RWPE1 (cell line): Measurements from ENCODE around the gene GRID2.

Source experiments
- CTCF ChIA-PET: fragments of 350-600 bp; sonication (Branson Sonifier 250); formaldehyde crosslinking; extraction: SDS; loops from one replicate; lab custom pipeline; 2021; lab: Yijun Ruan, JAX
- POLR2A ChIA-PET: fragments of 400-600 bp; formaldehyde crosslinking; extraction: SDS; loops from one replicate; lab custom pipeline; 2020; ENCODE audit warnings: antibody characterized with exemption; ENCODE audit not compliant: low non-redundant PET; lab: Yijun Ruan, JAX
- DNase-seq: peaks from one replicate; pipeline ENCODE4 v3.0.0; 2012; ENCODE audit warnings: low spot score
- H3K27ac ChIP-seq: fragments of 450-650 bp; 2 replicates; pipeline ENCODE4 v1.5.1; 2017
- CTCF ChIP-seq: fragments of 450-650 bp; conservative IDR thresholded peaks from 2 replicates; pipeline ENCODE4 v1.5.1; 2017; ENCODE audit warnings: low read depth, mild to moderate bottlenecking

Gene GRID2

DNA sequence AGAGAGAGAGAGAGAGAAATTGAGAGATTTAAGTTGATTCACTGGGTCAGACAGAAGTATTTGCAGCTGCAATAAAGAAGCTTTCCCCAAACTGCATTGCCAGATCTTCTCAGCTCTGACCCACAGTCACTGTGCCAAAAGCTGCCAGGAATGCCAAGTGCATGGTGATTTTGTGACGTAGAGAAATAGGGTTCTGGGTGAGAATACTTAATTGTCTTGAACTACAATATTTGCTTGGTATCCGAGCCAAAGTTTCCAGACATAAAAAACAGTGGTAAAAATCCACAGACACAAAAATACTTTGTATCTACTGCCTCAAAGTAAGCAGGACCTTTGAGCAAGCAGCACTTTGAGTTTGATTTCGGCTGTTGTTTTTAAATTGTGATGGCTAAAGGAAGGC lies 331.1 kb downstream of the GRID2 start:
- DNase-seq: no peak
- ChIA-PET CTCF (no interaction called here), POLR2A (no interaction called here)
- no peak for TF ChIP-seq CTCF
- no peak overlapping the region for H3K27ac ChIP-seq

DNA sequence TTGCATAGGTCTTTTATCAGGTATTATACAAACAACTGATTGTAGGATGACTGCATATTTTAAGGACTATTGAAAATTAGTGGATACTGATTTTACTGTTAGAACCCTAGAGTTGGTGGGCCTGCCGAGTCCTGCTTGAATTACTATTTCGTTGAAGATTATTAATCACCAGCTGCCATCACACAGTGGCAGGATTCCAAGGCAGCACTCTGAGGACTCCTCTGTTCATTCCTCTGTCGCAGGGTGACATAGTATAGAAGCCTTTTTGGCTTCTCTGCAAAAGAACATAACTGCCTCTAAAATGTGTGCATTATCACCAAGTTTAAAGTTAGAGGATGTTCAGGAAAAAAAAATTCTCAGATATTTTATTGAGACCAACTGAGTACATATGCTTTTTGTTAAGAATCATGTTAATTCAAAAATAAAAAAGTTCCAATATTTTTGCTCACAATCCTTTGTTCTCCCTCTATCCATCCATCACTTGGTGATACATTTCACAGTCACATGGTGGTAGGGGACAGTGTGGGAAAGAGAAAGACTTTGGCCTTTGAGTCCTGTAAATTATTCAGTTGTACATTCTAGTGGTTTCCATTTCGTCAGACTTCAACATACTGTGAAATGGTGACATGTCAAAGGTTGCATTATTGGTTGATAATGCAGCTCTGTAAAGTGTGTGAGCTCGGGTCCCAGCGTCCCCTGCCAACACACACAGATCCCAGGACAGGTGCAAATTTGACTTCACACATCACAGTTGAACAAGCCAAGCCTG lies 332.5 kb downstream of the GRID2 start:
- H3K27ac ChIP-seq: no peak overlapping the region
- ChIA-PET CTCF (interaction anchor here (0.7 to 0.8 kb wide), 2 partner anchors 16 to 1446 kb away, joined by 4 read pairs; no protein-coding TSS in a partner anchor), POLR2A (no interaction called here)
- no peak for TF ChIP-seq CTCF
- DNase-seq: no peak

DNA sequence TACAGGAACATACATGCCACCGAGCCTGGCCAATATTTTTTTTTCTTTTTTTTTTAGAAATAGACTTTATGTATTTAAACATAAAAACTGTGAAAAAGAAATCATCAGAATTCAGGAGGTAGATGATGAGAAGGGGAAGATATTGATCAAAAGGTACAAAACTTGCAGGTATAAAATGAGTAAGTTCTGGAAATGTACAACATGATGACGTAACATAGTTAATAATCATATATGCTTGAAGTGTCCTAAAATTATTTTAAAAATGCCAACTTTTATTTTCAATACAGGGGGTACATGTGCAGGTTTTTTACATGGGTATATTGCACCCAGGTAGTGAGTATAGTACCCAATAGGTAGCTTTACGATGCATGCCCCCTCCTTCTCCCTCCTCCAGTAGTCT lies 337.6 kb downstream of the GRID2 start:
- ChIA-PET CTCF (interaction anchor here (0.6 kb wide), 1 partner anchor 1488 kb away, joined by 3 read pairs; no protein-coding TSS in a partner anchor), POLR2A (no interaction called here)

DNA sequence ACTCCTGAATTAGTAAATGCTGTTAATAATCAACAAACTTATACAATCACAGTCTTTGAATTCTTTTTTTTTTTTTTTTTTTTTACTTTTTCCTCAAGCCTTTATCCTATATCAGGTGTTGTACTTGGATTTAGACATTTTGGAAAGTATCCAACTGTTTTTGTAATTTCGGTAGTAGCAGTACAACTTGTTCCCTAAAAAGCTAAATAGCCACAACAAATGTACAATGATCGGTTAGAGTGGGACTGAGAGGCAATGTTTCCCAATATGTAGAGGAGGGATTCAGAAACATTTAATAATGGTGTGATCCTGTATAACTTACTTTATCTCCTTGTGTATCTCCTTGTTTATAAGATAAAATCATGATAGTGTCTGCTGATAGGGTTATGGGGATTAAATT lies 343.1 kb downstream of the GRID2 start:
- no peak for DNase-seq
- CTCF ChIA-PET: interaction anchor here (0.6 kb wide), 1 partner anchor 1076 kb away, joined by 4 read pairs; no protein-coding TSS in a partner anchor
- POLR2A ChIA-PET: no interaction called here
- no peak for TF ChIP-seq CTCF
- no peak overlapping the region for H3K27ac ChIP-seq

More for the DNA sequence above, 337.6 kb downstream of the GRID2 start:
- no peak overlapping the region for H3K27ac ChIP-seq
- no peak for DNase-seq
- no peak for TF ChIP-seq CTCF

DNA sequence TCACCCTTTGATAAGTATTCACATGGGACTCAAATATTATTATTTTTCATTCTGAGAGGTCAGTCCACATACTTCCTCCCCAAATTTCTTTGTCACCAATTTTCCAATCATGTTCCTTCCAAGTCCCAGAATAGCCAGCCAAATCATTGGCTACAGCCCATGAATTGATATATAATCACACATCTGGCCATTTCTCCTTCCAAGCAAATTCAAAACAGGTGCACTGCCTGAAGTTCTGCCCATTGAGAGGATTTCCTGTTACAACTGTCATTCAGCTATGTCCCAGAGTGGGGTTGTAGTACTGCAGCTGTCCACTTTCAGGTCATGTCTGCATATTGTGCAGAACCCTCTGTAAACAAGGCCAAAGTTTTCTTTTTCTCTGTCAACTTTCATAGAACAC lies 347.8 kb downstream of the GRID2 start:
- no peak for TF ChIP-seq CTCF
- no peak overlapping the region for H3K27ac ChIP-seq
- CTCF ChIA-PET: no interaction called here
- POLR2A ChIA-PET: no interaction called here
- no peak for DNase-seq

GRCh38 chr4:92654084-92654483 lies 350.3 kb downstream of the GRID2 start:
- H3K27ac ChIP-seq: no peak overlapping the region
- DNase-seq: no peak
- no peak for TF ChIP-seq CTCF
- ChIA-PET CTCF (no interaction called here), POLR2A (no interaction called here)
